Right renal cortex interstitium (tissue), 3 donors: ENCODE measurements around the gene EGFL6. TPM values are rescaled to one million over a fixed set of nuclear protein-coding genes. Genes with fewer than 3 reads are reported as not detected.

Experiments used
- polyA plus RNA-seq, 3 donors: library from polyadenylated mRNA; unstranded; fragments of 120-200 nt; gene quantifications; one replicate each; pipeline ENCODE4 v1.2.1, GENCODE V29; 2013; ENCODE audit not compliant: insufficient read length in 3 of 3

EGFL6 gene
- polyA plus RNA-seq, 3 donors: 23.8 to 25.5 (median 25.2) TPM

Other genes with a start within 250 kb of the EGFL6 start
- gene ATXN3L, start 249.5 kb upstream of the EGFL6 start, polyA plus RNA-seq: not detected
- gene TCEANC, start 83.5 kb downstream of the EGFL6 start, polyA plus RNA-seq: 1 to 10 TPM; 6.0 to 6.5 (median 6.4) TPM
- gene RAB9A, start 119.5 kb downstream of the EGFL6 start, polyA plus RNA-seq: 10 to 100 TPM; 27.6 to 31.6 (median 28.9) TPM
- 10 to 100 TPM; 15.2 to 16.5 (median 16.4) TPM for gene TRAPPC2, start 165.0 kb downstream of the EGFL6 start, polyA plus RNA-seq
- gene OFD1, start 165.1 kb downstream of the EGFL6 start, polyA plus RNA-seq: 10 to 100 TPM; 35.6 to 41.4 (median 35.8) TPM
- gene GPM6B, start 247.5 kb downstream of the EGFL6 start, polyA plus RNA-seq: 10 to 100 TPM; 16.8 to 24.5 (median 18.6) TPM